ENCODE data around the gene GDF10.

Gene GDF10

GRCh38 chr10:47323636-47324296 lies 23.8 kb downstream of the GDF10 start:
- ATAC-seq (no peak), DNase-seq (no peak)
- Mint-ChIP-seq H3K27me3 (no peaks in the 10 kb centered on the region), H3K9me3 (no peaks in the 10 kb centered on the region), H3K4me3 (no peak overlapping the region), H3K36me3 (ENCODE audit: low read depth) (no peaks in the 10 kb centered on the region), H3K4me1 (no peaks in the 10 kb centered on the region), H3K27ac (no peak overlapping the region)

- Mint-ChIP-seq H3K36me3 (ENCODE audit: low read depth) (no peaks in the 10 kb centered on the region), H3K4me3 (no peak overlapping the region)
Measured at GRCh38 chr10:47325303-47326291, 25.6 kb downstream of the GDF10 start.

GRCh38 chr10:47326306-47326926 lies 26.4 kb downstream of the GDF10 start:
- no peak for DNase-seq
- no peak overlapping the region for H3K4me3 Mint-ChIP-seq
- H3K36me3 Mint-ChIP-seq (ENCODE audit: low read depth), result no peaks in the 10 kb centered on the region
- H3K9me3 Mint-ChIP-seq, result no peaks in the 10 kb centered on the region
- H3K27me3 Mint-ChIP-seq, result no peaks in the 10 kb centered on the region
- ATAC-seq, result no peak
- H3K27ac Mint-ChIP-seq, result no peak overlapping the region
- H3K4me1 Mint-ChIP-seq, result no peaks in the 10 kb centered on the region

More at GRCh38 chr10:47325303-47326291, 25.6 kb downstream of the GDF10 start:
- Mint-ChIP-seq H3K27me3 (no peaks in the 10 kb centered on the region), H3K27ac (no peak overlapping the region), H3K9me3 (no peaks in the 10 kb centered on the region), H3K4me1 (no peaks in the 10 kb centered on the region)
- DNase-seq, result no peak
- ATAC-seq, result no peak

- Mint-ChIP-seq H3K27me3 (no peaks in the 10 kb centered on the region), H3K9me3 (no peaks in the 10 kb centered on the region), H3K27ac (no peak overlapping the region), H3K4me1 (no peaks in the 10 kb centered on the region), H3K36me3 (ENCODE audit: low read depth) (no peaks in the 10 kb centered on the region), H3K4me3 (no peak overlapping the region)
- no peak for DNase-seq
- ATAC-seq, result no peak
Measured at GRCh38 chr10:47326927-47327330, 26.9 kb downstream of the GDF10 start.

- no peak for ATAC-seq
- Mint-ChIP-seq H3K4me1 (no peaks in the 10 kb centered on the region), H3K36me3 (ENCODE audit: low read depth) (no peaks in the 10 kb centered on the region)
Measured at GRCh38 chr10:47329855-47330254, 29.9 kb downstream of the GDF10 start.

GRCh38 chr10:47330366-47330765 lies 30.4 kb downstream of the GDF10 start:
- Mint-ChIP-seq H3K27ac (no peak overlapping the region), H3K9me3 (no peaks in the 10 kb centered on the region), H3K36me3 (ENCODE audit: low read depth) (no peaks in the 10 kb centered on the region), H3K27me3 (peaks cover 2% of the 10 kb centered on the region), H3K4me1 (no peaks in the 10 kb centered on the region), H3K4me3 (no peak overlapping the region)
- no peak for DNase-seq
- no peak for ATAC-seq

More at GRCh38 chr10:47329855-47330254, 29.9 kb downstream of the GDF10 start:
- H3K9me3 Mint-ChIP-seq, result no peaks in the 10 kb centered on the region
- H3K4me3 Mint-ChIP-seq, result no peak overlapping the region
- peaks cover 2% of the 10 kb centered on the region for H3K27me3 Mint-ChIP-seq
- no peak overlapping the region for H3K27ac Mint-ChIP-seq
- no peak for DNase-seq

GRCh38 chr10:47330804-47331203 lies 30.8 kb downstream of the GDF10 start:
- H3K36me3 Mint-ChIP-seq (ENCODE audit: low read depth), result no peaks in the 10 kb centered on the region
- H3K27ac Mint-ChIP-seq, result no peak overlapping the region
- H3K9me3 Mint-ChIP-seq, result no peaks in the 10 kb centered on the region
- no peaks in the 10 kb centered on the region for H3K4me1 Mint-ChIP-seq
- no peak for DNase-seq
- H3K4me3 Mint-ChIP-seq, result no peak overlapping the region
- H3K27me3 Mint-ChIP-seq, result peaks cover 2% of the 10 kb centered on the region
- ATAC-seq, result no peak

GRCh38 chr10:47331491-47331890 lies 31.5 kb downstream of the GDF10 start:
- Mint-ChIP-seq H3K9me3 (no peaks in the 10 kb centered on the region), H3K36me3 (ENCODE audit: low read depth) (no peaks in the 10 kb centered on the region), H3K4me3 (no peak overlapping the region), H3K27ac (no peak overlapping the region), H3K27me3 (peaks cover 2% of the 10 kb centered on the region), H3K4me1 (no peaks in the 10 kb centered on the region)
- DNase-seq (no peak), ATAC-seq (no peak)

GRCh38 chr10:47331954-47332353 lies 32.0 kb downstream of the GDF10 start:
- no peaks in the 10 kb centered on the region for H3K4me1 Mint-ChIP-seq
- H3K4me3 Mint-ChIP-seq, result no peak overlapping the region
- no peak for DNase-seq
- no peaks in the 10 kb centered on the region for H3K9me3 Mint-ChIP-seq
- no peak overlapping the region for H3K27ac Mint-ChIP-seq
- peaks cover 2% of the 10 kb centered on the region for H3K27me3 Mint-ChIP-seq
- H3K36me3 Mint-ChIP-seq (ENCODE audit: low read depth), result no peaks in the 10 kb centered on the region
- no peak for ATAC-seq

GRCh38 chr10:47332371-47332770 lies 32.4 kb downstream of the GDF10 start:
- H3K4me1 Mint-ChIP-seq, result no peaks in the 10 kb centered on the region
- H3K27ac Mint-ChIP-seq, result no peak overlapping the region
- DNase-seq, result no peak
- H3K9me3 Mint-ChIP-seq, result no peaks in the 10 kb centered on the region
- H3K36me3 Mint-ChIP-seq (ENCODE audit: low read depth), result no peaks in the 10 kb centered on the region
- no peak for ATAC-seq
- H3K4me3 Mint-ChIP-seq, result no peak overlapping the region
- peaks cover 2% of the 10 kb centered on the region for H3K27me3 Mint-ChIP-seq

GRCh38 chr10:47332946-47333345 lies 32.9 kb downstream of the GDF10 start:
- no peaks in the 10 kb centered on the region for H3K36me3 Mint-ChIP-seq (ENCODE audit: low read depth)
- H3K4me1 Mint-ChIP-seq, result no peaks in the 10 kb centered on the region
- DNase-seq (no peak), ATAC-seq (no peak)
- no peak overlapping the region for H3K4me3 Mint-ChIP-seq
- H3K27me3 Mint-ChIP-seq, result peaks cover 2% of the 10 kb centered on the region
- H3K27ac Mint-ChIP-seq, result no peak overlapping the region
- H3K9me3 Mint-ChIP-seq, result no peaks in the 10 kb centered on the region

GRCh38 chr10:47333532-47333931 lies 33.5 kb downstream of the GDF10 start:
- Mint-ChIP-seq H3K36me3 (ENCODE audit: low read depth) (no peaks in the 10 kb centered on the region), H3K4me1 (no peaks in the 10 kb centered on the region), H3K4me3 (no peak overlapping the region), H3K27me3 (peaks cover 2% of the 10 kb centered on the region), H3K27ac (no peak overlapping the region), H3K9me3 (no peaks in the 10 kb centered on the region)
- DNase-seq (no peak), ATAC-seq (no peak)

GRCh38 chr10:47334466-47335295 lies 34.7 kb downstream of the GDF10 start:
- no peak for DNase-seq
- ATAC-seq, result no peak

GRCh38 chr10:47335906-47336305 lies 35.9 kb downstream of the GDF10 start:
- Mint-ChIP-seq H3K4me3 (no peak overlapping the region), H3K36me3 (ENCODE audit: low read depth) (no peaks in the 10 kb centered on the region), H3K4me1 (no peaks in the 10 kb centered on the region), H3K27me3 (peaks cover 13% of the 10 kb centered on the region), H3K27ac (no peak overlapping the region), H3K9me3 (no peaks in the 10 kb centered on the region)
- DNase-seq (no peak), ATAC-seq (no peak)

More at GRCh38 chr10:47334466-47335295, 34.7 kb downstream of the GDF10 start:
- H3K27ac Mint-ChIP-seq, result no peak overlapping the region
- H3K4me3 Mint-ChIP-seq, result no peak overlapping the region
- H3K9me3 Mint-ChIP-seq, result no peaks in the 10 kb centered on the region
- no peaks in the 10 kb centered on the region for H3K36me3 Mint-ChIP-seq (ENCODE audit: low read depth)
- H3K27me3 Mint-ChIP-seq, result peaks cover 7% of the 10 kb centered on the region
- no peaks in the 10 kb centered on the region for H3K4me1 Mint-ChIP-seq

Measured in activated naive CD8-positive, alpha-beta T cell treated with anti-CD3 and anti-CD28 coated beads, Interleukin-2, amount 50 U/mL, for 24 hours (primary cell).